Ishikawa (cell line): ENCODE data around the gene TRIM38.

Experiments
- CEBPB ChIP-seq: IDR thresholded peaks from 2 replicates; pipeline ENCODE4 v1.6.1; 2012
- CREB1 ChIP-seq: IDR thresholded peaks from 2 replicates; pipeline ENCODE4 v1.6.1; 2012; ENCODE audit warnings: low read depth
- EP300 ChIP-seq: IDR thresholded peaks from 2 replicates; pipeline ENCODE4 v1.6.1; 2012; ENCODE audit warnings: borderline replicate concordance
- FOXM1 ChIP-seq: IDR thresholded peaks from 2 replicates; pipeline ENCODE4 v1.6.1; 2012; ENCODE audit warnings: low read depth, borderline replicate concordance
- RAD21 ChIP-seq: IDR thresholded peaks from 2 replicates; pipeline ENCODE4 v1.6.1; 2012; ENCODE audit warnings: low read depth
- TAF1 ChIP-seq: IDR thresholded peaks from 2 replicates; pipeline ENCODE4 v1.6.1; 2012; ENCODE audit warnings: low read depth, mild to moderate bottlenecking
- TCF12 ChIP-seq: IDR thresholded peaks from 2 replicates; pipeline ENCODE4 v1.6.1; 2012; ENCODE audit warnings: low read depth
- TEAD4 ChIP-seq: IDR thresholded peaks from 2 replicates; pipeline ENCODE4 v1.6.1; 2012
- YY1 ChIP-seq: IDR thresholded peaks from 2 replicates; pipeline ENCODE4 v1.6.1; 2012; ENCODE audit warnings: low read depth
- TF ChIP-seq, protein P1 (sequence below): IDR thresholded peaks from 2 replicates; pipeline ENCODE4 v1.6.1; 2012
- TF ChIP-seq, protein P2 (sequence below): IDR thresholded peaks from 2 replicates; pipeline ENCODE4 v1.6.1; 2012; ENCODE audit warnings: low read depth, mild to moderate bottlenecking
- TF ChIP-seq, protein P3 (sequence below): IDR thresholded peaks from 2 replicates; pipeline ENCODE4 v1.6.1; 2012

DNA sequence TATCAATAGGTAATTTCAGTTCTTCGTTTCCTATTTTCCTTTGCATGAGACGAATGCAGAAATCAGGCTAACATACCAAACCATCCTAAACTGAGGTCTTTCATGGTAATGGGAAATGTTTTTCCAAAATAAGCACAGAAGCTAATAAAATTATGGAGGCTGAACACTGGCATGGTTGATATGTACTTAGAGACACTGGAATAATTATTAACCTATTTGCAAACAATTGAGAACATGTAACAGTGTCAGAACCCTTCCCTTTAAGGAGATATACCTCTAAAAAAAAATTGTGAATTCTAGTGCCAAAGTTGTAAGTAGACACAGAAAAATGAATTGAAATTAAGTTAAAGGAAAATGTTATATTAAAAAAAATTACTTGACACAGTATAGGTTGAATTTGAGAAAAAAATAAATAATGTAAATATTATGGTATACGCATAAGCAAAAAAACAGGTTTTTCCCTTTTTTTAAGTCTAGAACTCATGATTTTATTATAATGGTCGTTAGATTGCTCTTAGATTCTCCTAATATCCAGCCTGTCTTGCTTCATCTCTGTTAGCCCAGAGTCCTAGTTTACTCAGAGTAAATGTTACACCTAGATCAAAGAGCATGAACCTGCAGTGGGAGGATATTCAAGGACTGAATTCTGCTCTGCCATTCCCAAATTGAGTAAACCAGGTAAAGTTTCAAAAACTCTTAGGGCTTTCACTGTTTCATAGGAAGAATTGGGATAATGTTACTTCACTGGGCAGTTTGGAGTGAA, 33.9 kb upstream of the TRIM38 start:
- no peak for TF ChIP-seq TAF1
- TF ChIP-seq TEAD4, result no peak
- TF ChIP-seq RAD21, result no peak
- TF ChIP-seq, protein P1, sequence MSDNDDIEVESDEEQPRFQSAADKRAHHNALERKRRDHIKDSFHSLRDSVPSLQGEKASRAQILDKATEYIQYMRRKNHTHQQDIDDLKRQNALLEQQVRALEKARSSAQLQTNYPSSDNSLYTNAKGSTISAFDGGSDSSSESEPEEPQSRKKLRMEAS, result no peak
- TF ChIP-seq CREB1, result no peak
- TF ChIP-seq, protein P2, sequence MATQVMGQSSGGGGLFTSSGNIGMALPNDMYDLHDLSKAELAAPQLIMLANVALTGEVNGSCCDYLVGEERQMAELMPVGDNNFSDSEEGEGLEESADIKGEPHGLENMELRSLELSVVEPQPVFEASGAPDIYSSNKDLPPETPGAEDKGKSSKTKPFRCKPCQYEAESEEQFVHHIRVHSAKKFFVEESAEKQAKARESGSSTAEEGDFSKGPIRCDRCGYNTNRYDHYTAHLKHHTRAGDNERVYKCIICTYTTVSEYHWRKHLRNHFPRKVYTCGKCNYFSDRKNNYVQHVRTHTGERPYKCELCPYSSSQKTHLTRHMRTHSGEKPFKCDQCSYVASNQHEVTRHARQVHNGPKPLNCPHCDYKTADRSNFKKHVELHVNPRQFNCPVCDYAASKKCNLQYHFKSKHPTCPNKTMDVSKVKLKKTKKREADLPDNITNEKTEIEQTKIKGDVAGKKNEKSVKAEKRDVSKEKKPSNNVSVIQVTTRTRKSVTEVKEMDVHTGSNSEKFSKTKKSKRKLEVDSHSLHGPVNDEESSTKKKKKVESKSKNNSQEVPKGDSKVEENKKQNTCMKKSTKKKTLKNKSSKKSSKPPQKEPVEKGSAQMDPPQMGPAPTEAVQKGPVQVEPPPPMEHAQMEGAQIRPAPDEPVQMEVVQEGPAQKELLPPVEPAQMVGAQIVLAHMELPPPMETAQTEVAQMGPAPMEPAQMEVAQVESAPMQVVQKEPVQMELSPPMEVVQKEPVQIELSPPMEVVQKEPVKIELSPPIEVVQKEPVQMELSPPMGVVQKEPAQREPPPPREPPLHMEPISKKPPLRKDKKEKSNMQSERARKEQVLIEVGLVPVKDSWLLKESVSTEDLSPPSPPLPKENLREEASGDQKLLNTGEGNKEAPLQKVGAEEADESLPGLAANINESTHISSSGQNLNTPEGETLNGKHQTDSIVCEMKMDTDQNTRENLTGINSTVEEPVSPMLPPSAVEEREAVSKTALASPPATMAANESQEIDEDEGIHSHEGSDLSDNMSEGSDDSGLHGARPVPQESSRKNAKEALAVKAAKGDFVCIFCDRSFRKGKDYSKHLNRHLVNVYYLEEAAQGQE, result no peak
- TF ChIP-seq YY1, result no peak
- TF ChIP-seq, protein P3, sequence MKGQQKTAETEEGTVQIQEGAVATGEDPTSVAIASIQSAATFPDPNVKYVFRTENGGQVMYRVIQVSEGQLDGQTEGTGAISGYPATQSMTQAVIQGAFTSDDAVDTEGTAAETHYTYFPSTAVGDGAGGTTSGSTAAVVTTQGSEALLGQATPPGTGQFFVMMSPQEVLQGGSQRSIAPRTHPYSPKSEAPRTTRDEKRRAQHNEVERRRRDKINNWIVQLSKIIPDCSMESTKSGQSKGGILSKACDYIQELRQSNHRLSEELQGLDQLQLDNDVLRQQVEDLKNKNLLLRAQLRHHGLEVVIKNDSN, result no peak
- TF ChIP-seq CEBPB, result no peak
- TF ChIP-seq EP300, result no peak
- no peak for TF ChIP-seq TCF12
- TF ChIP-seq FOXM1, result no peak
